Eye (tissue), 1 donor: ENCODE data around the gene GSDMA.
A peak's percentile ranks its signal among the peaks of the same experiment; 100 is the strongest.
"Not testable (repeated sequence)": the region's sequence is repeated elsewhere in the genome, so short reads cannot be mapped to it uniquely, and the experiment has no call there.

Source experiments
- DNase-seq: peaks from one replicate; pipeline ENCODE4 v3.0.0-alpha.2; 2015

Gene GSDMA

DNA sequence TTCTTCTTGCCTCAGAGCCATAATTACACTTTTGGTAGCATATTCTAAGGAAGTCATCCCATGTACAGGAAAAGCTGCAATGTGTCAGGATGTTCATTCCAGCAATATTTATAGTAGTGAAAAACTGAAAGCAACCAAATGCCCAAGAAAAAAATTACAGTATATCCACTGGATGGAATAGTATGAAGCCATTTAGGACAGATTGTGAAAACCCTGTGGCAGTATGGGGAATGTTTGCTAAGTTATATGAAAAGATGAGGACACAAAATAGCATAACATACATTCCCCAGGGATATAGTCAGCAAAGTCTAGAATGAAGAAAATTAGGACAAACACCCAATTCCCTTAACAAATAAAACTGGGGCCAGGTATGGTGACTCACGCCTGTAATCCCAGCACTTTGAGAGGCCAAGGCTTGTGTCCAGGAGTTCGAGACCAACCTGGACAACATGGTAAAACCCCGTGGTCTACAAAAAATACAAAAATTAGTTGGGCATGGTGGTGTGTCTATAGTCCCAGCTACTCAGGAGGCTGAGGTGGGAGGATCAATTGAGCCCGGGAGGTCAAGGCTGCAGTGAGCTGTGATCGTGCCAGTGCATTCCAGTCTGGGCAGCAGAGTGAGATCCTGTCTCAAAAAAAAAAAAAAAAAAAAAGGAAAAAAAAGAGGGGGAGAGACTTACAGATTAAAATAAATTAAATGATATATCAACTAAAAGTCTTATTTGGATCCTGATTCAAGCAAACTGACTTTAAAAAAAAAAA lies 33.0 kb upstream of the GSDMA start:
- DNase-seq: no peak

DNA sequence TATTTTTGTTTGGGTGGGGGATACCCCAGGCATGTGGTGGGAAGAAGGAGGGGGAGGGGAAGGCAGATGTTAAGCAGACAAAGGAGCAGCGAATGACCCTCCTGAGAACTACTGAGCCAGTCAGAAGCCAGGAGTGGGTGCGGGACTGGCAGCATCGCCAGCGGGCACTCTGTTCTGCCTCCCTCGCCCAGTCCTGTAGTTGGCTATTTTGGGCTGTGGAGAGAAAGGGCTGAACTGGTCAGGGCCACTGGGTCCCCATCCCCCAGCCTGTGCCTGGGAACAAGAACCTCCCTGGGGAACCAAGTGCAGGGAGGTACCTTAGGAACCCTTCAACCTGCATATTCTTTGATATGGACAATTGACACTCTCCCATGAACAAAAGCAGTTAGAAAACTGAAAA lies 28.9 kb upstream of the GSDMA start:
- DNase-seq: no peak

GRCh38 chr17:39934324-39934723 lies 28.5 kb upstream of the GSDMA start:
- no peak for DNase-seq

DNA sequence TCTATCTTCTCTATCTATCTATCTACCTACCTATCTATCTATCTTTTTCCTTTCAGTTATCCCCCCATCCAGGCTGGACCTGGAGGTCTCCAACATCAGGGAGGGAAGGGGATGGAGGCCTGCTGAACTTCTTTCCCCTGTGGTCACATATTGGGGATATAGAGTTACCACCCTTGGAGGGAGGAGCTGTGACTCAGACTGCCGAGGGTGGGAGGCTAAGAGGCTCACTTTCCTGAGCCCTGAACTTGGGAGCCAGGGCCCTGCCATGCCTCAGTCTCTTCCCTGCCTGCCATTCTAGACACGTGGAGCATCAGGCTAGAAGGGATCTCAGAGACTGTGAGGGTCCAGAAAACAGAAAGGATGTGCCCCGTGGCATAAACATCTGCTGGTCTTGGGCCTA lies 26.9 kb upstream of the GSDMA start:
- no peak for DNase-seq

GRCh38 chr17:39937447-39937846 lies 25.4 kb upstream of the GSDMA start:
- DNase-seq: peak; percentile 66

DNA sequence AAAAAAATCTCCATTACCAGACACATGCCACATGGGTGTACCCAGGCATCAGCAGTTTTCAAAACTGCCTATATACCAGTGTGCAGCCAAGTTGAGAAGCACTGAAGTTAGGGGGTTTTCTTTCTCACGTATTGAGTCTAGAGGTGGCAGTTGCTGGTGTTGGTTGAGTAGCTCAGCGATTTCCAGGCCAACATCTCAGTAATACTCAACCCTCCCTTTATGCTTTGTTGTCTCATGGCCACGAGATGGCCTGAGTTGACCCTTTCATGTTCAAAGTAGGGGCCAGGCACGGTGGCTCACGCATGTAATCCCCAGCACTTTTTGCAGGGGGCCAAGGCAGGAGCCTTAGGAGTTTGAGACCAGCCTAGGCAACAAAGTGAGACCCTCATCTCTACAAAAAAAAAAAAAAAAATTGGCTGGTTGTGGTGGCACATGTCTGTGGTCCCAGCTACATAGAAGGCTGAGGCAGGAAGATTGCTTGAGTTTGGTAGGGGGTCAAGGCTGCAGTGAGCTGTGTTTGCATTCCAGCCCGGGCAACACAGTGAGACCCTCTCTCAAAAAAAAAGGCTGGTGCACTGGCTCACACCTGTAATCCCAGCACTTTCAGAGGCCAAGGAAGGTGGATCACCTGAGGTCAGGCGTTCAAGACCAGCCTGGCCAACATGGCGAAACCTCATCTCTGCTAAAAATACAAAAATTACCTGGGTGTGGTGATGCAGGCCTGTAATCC lies 24.5 kb upstream of the GSDMA start:
- DNase-seq: no peak

DNA sequence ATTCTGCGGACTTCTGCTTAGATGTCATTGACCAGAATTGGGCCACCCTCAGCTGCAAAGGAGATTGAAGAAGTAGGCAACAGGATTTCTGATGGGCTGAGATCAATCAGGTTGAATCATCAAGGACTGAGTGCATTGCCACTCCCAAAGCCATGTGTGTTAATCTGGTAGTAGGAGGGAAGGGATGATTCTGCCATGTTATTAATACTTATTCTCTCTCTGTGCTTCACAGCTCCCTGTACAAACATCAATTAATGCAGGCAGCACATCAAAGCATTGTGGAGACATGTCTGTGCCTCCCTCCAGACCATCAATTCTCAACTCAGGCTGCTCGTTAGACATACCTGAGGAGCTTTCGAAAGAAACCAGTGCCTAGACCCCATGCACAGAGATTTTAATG lies 23.7 kb upstream of the GSDMA start:
- no peak for DNase-seq

GRCh38 chr17:39939588-39940419 lies 23.0 kb upstream of the GSDMA start:
- DNase-seq: peak; percentile 83

- no peak for DNase-seq
Observed at GRCh38 chr17:39943702-39944392, 19.0 kb upstream of the GSDMA start.

- no peak for DNase-seq
Observed at GRCh38 chr17:39944393-39944711, 18.5 kb upstream of the GSDMA start.

GRCh38 chr17:39946551-39947330 lies 16.1 kb upstream of the GSDMA start:
- DNase-seq: no peak

DNA sequence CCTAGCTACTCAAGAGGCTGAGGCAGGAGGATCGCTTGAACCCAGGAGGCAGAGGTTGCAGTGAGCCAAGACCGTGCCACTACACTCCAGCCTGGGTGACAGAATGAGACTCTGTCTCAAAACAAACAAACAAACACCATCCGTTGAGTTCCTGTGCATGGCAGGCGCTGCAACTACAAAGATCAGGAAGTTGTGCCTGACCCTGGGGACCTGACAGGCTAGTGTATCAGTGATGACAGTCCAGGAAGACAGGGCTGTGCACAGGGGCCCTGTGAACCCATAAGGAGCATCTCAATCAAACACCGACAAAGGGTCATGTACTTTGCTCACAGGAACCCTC lies 14.3 kb upstream of the GSDMA start:
- DNase-seq: not testable (repeated sequence)

DNA sequence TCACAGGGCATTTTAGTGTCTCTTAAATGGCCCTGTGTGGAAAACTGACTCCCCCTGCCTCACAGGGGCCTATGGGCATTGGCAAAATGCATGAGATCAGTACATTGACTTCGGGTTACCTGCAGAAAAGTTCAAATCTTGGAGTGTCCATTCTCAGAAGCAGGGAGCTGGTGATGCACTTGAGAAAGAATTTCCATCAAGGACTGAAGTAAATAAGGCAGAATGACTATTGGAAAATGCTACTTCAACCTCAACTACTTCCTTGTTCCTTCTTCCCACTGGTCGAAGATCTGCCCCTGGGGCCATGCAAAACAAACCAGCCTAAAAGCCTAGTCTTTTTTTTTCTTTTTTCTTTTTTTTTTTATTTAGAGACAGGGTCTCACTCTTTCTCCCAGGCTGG lies 13.8 kb upstream of the GSDMA start:
- DNase-seq: no peak

GRCh38 chr17:39950871-39951348 lies 11.9 kb upstream of the GSDMA start:
- DNase-seq: peak; percentile 60

GRCh38 chr17:39951924-39952679 lies 10.7 kb upstream of the GSDMA start:
- no peak for DNase-seq

- peak; percentile 96 for DNase-seq
Observed at GRCh38 chr17:39952680-39953470, 9.9 kb upstream of the GSDMA start.

DNA sequence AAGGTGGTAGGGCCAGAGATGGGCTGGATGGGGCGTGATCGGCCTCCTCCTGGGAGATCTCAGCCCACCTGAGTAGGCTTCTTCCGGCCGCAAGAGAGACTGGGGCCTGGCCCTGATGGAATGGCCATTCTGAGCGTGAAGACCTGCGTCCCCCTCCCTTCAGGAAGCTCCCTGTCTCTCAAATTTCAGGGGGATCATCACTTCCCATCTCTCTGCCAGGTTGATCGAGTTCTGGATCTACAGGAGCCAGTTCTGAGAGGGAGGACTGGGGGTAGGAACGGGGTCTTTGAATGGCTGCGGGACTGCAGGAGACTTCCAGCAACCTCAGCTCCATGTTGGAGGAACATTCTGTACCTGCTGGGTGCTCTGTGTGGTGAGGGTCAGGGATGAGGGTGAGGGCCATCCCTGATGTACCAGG lies 9.3 kb upstream of the GSDMA start:
- DNase-seq: no peak

DNA sequence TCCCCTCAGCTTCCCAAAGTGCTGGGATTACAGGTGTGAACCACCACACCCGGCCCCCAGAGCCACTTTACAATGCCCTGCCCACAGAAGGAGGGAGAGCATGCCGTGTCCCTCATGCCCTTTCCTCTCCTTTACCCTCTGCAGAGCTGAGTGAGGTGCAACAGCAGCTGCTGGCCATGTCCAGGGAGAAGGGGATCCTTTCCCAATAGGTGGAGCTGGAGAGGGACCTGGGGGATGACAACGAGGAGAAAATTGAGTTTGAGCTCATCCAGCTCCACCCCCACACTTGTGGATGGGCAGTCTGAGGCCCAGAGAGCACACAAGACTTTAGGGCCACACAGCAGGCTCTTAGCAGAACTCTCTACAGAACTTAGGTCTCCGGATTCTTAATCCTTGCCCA lies 7.9 kb upstream of the GSDMA start:
- no peak for DNase-seq

- DNase-seq: no peak
Observed at GRCh38 chr17:39955726-39956225, 7.0 kb upstream of the GSDMA start.

DNA sequence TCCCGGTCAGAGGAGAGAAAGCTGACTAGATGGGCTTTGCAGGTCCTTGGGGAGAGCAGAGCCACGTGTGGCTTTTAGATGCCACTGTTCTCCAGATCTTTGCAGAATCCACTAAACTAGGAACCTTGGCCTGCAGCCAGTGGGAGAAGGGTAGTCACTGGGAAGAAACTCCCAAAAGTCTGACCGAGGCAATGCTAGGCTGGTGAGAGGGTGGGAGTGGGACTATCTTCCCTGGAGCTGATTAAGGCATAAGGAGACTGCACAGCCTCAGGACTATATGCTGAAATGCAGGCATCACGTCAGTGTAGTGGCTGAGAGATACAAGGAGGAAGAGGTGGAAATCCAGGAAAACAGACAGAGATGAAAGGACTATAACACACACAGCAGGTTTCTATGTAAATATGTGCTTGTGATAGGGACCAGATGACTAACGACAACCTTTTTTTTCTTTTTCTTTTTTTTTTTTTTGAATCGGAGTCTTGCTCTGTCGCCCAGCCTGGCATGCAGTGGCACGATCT lies 2.2 kb upstream of the GSDMA start:
- no peak for DNase-seq
